Measurements from ENCODE around the gene SUN2.

- TF ChIP-seq CTCF (conservative IDR thresholded peaks at IDR 0.05) (no peak), ZFX (IDR thresholded peaks at IDR 0.05) (no peak)
Observed at GRCh38 chr22:38735126-38735464, 20.7 kb downstream of the SUN2 start.

Data from C4-2B (cell line).